NK-92 treated with Interleukin-12 subunit alpha and Interleukin-12 subunit beta, amount 100 ng/mL, for 24 hours (cell line): ENCODE measurements around the gene PGAP2.
"Not testable (repeated sequence)": the region's sequence is repeated elsewhere in the genome, so short reads cannot be mapped to it uniquely, and the experiment has no call there.

Experiments
- DNase-seq: peaks from one replicate; lab custom pipeline; 2025; lab: John Stamatoyannopoulos, UW

The PGAP2 gene

GRCh38 chr11:3803726-3804495, 4.4 kb upstream of the PGAP2 start:
- no peak for DNase-seq

GRCh38 chr11:3808861-3809623, 682 bp downstream of the PGAP2 start:
- no peak for DNase-seq

- no peak for DNase-seq
These were observed 1.2 kb downstream of the PGAP2 start for GRCh38 chr11:3809624-3809928.

- no peak for DNase-seq
These were observed 2.1 kb downstream of the PGAP2 start for GRCh38 chr11:3810446-3810845.

GRCh38 chr11:3810951-3811350, 2.6 kb downstream of the PGAP2 start:
- no peak for DNase-seq

GRCh38 chr11:3814832-3815231, 6.5 kb downstream of the PGAP2 start:
- DNase-seq = not testable (repeated sequence)

- no peak for DNase-seq
These were observed 7.5 kb downstream of the PGAP2 start for GRCh38 chr11:3815845-3816244.

GRCh38 chr11:3816673-3817072, 8.3 kb downstream of the PGAP2 start:
- DNase-seq = no peak

- no peak for DNase-seq
These were observed 8.9 kb downstream of the PGAP2 start for GRCh38 chr11:3817181-3817800.

- no peak for DNase-seq
These were observed 12.6 kb downstream of the PGAP2 start for GRCh38 chr11:3820971-3821370.

GRCh38 chr11:3822312-3822711, 14.0 kb downstream of the PGAP2 start:
- DNase-seq = no peak

- no peak for DNase-seq
These were observed 14.9 kb downstream of the PGAP2 start for GRCh38 chr11:3823303-3823702.

GRCh38 chr11:3823762-3824506, 15.6 kb downstream of the PGAP2 start:
- no peak for DNase-seq

GRCh38 chr11:3824714-3825472, 16.5 kb downstream of the PGAP2 start:
- peak; percentile 58 for DNase-seq

- no peak for DNase-seq
These were observed 17.3 kb downstream of the PGAP2 start for GRCh38 chr11:3825473-3826154.

GRCh38 chr11:3826721-3827120, 18.4 kb downstream of the PGAP2 start:
- DNase-seq = no peak

- no peak for DNase-seq
These were observed 19.2 kb downstream of the PGAP2 start for GRCh38 chr11:3827434-3828186.

GRCh38 chr11:3830088-3830487, 21.7 kb downstream of the PGAP2 start:
- DNase-seq = no peak

GRCh38 chr11:3830730-3831129, 22.4 kb downstream of the PGAP2 start:
- DNase-seq = no peak
